Measurements from ENCODE around the gene CYTH4. TPM values are rescaled to one million over a fixed set of nuclear protein-coding genes. Genes with fewer than 3 reads are reported as not detected.

CYTH4 gene
- total and polyA plus RNA-seq, 2 of the 13 experiments (the other 11 are each of a cell fraction or from before 2014, with no cell fraction given) = not detected

GRCh38 chr22:37305887-37306286 lies 23.6 kb downstream of the CYTH4 start:
- Histone ChIP-seq H4K20me1 (ENCODE audit: insufficient read depth, low read length) (no peaks in the 10 kb centered on the region), H3K79me2 (ENCODE audit: insufficient read depth, low read length) (no peaks in the 10 kb centered on the region), H2AFZ (ENCODE audit: low read length) (no peak overlapping the region), H3K27me3 (ENCODE audit: control insufficient read depth in 1 of 2, insufficient read depth in 2 of 2, low read length in 2 of 2) (peaks cover 4 to 32% of the 10 kb centered on the region in 2 experiments; a peak in 4 of 5 replicates), H3K36me3 (replicated peaks in 1 of 2; ENCODE audit: control insufficient read depth in 1 of 2, insufficient read depth in 2 of 2, low read length in 2 of 2) (no peaks in the 10 kb centered on the region), H3K4me3 (replicated peaks in 1 of 3; ENCODE audit: insufficient read depth in 1 of 3, low read depth in 2 of 3, low read length in 3 of 3) (no peak overlapping the region), H3K4me2 (ENCODE audit: low read depth, low read length) (no peak overlapping the region), H3K27ac (ENCODE audit: extremely low read length, insufficient read depth, low read length) (no peak overlapping the region), H3K9ac (ENCODE audit: insufficient read depth, low read depth, low read length) (no peak overlapping the region), H3K4me1 (ENCODE audit: insufficient read depth, low read length) (peaks cover 28% of the 10 kb centered on the region; the same call in 1 of the 2 replicates), H3K9me3 (ENCODE audit: low read length) (no peaks in the 10 kb centered on the region)
- TF ChIP-seq ZBTB3 (CRISPR knock-in tag; IDR thresholded peaks at IDR 0.05; ENCODE audit: borderline replicate concordance, low read depth) = no peak
- TF ChIP-seq ZNF629 (CRISPR knock-in tag; conservative IDR thresholded peaks at IDR 0.05) = peak; percentile 49; the same call in 1 of the 2 replicates
- no peak for TF ChIP-seq SNAPC4 (CRISPR knock-in tag; IDR thresholded peaks at IDR 0.05)
- FAIRE-seq (no peak), DNase-seq (ENCODE audit: low spot score) (no peak), ATAC-seq (no peak)
- POLR2A ChIA-PET = no interaction called here
- in situ Hi-C loops (cut with HindIII; ENCODE audit: extremely low pct_ligation_motif_present, low pct_unique_long_range_greater_than_20kb) (no loop called here), intact Hi-C loops (cut with micrococcal nuclease; ENCODE audit: unreplicated experiment) (no loop called here)
- CTCF ChIA-PET (ENCODE audit: low intra/inter-chr PET ratio, low total read pairs) = no interaction called here
- no TSS peak for BruUV-seq (replicated peaks)
- no CpG with 5 or more reads among the region's 2 CpGs for WGBS (ENCODE audit: low lambda C conversion rate)

GRCh38 chr22:37306494-37306829 lies 24.2 kb downstream of the CYTH4 start:
- FAIRE-seq = no peak
- TF ChIP-seq ZNF329 (CRISPR knock-in tag; IDR thresholded peaks at IDR 0.05; ENCODE audit: low read depth) (peak; percentile 98), FOXP4 (CRISPR knock-in tag; IDR thresholded peaks at IDR 0.05) (no peak)
- DNase-seq (ENCODE audit: low spot score) = no peak
- CTCF ChIA-PET (ENCODE audit: low intra/inter-chr PET ratio, low total read pairs) = no interaction called here
- H3K4me3 ChIP-seq (replicated peaks in 1 of 3; ENCODE audit: insufficient read depth in 1 of 3, low read depth in 2 of 3, low read length in 3 of 3) = no peak overlapping the region
- ATAC-seq = no peak
- H3K79me2 ChIP-seq (ENCODE audit: insufficient read depth, low read length) = no peaks in the 10 kb centered on the region
- H2AFZ ChIP-seq (ENCODE audit: low read length) = no peak overlapping the region
- no peak overlapping the region for H3K9ac ChIP-seq (ENCODE audit: insufficient read depth, low read depth, low read length)
- no peak overlapping the region for H3K4me2 ChIP-seq (ENCODE audit: low read depth, low read length)
- no TSS peak for BruUV-seq (replicated peaks)
- no peaks in the 10 kb centered on the region for H4K20me1 ChIP-seq (ENCODE audit: insufficient read depth, low read length)
- in situ Hi-C loops (cut with HindIII; ENCODE audit: extremely low pct_ligation_motif_present, low pct_unique_long_range_greater_than_20kb) (no loop called here), intact Hi-C loops (cut with micrococcal nuclease; ENCODE audit: unreplicated experiment) (no loop called here)
- H3K9me3 ChIP-seq (ENCODE audit: low read length) = no peaks in the 10 kb centered on the region
- no peaks in the 10 kb centered on the region for H3K36me3 ChIP-seq (replicated peaks in 1 of 2; ENCODE audit: control insufficient read depth in 1 of 2, insufficient read depth in 2 of 2, low read length in 2 of 2)
- peaks cover 28% of the 10 kb centered on the region; the same call in 1 of the 2 replicates for H3K4me1 ChIP-seq (ENCODE audit: insufficient read depth, low read length)
- POLR2A ChIA-PET = no interaction called here
- 20% methylated on average over 4 of the region's 6 CpGs for WGBS (ENCODE audit: low lambda C conversion rate)
- H3K27me3 ChIP-seq (ENCODE audit: control insufficient read depth in 1 of 2, insufficient read depth in 2 of 2, low read length in 2 of 2) = peaks cover 4 to 31% of the 10 kb centered on the region in 2 experiments; a peak in 3 of 5 replicates
- H3K27ac ChIP-seq (ENCODE audit: extremely low read length, insufficient read depth, low read length) = no peak overlapping the region
